MCF 10A (cell line): ENCODE results near the gene LPAR3. TPM values are rescaled to one million over a fixed set of nuclear protein-coding genes. Genes with fewer than 3 reads are reported as not detected.
A peak's percentile ranks its signal among the peaks of the same experiment; 100 is the strongest.

Source experiments
- BruUV-seq: library from RNA; stranded (reverse); fragments of 400-500 nt; replicated peaks from 2 replicates; lab custom pipeline; 2021; lab: Mats Ljungman, UMichigan
- CTCF ChIA-PET: fragments of 300-600 bp; sonication (Branson Sonifier 250); formaldehyde crosslinking; extraction: SDS; loops from one replicate; lab custom pipeline; 2021; ENCODE audit warnings: antibody characterized with exemption, inconsistent platforms; lab: Yijun Ruan, JAX
- POLR2A ChIA-PET: fragments of 300-600, 350-650 bp; sonication (Branson Sonifier 250); formaldehyde crosslinking; extraction: SDS; loops from one replicate; lab custom pipeline; 2020; ENCODE audit warnings: antibody characterized with exemption, inconsistent platforms; lab: Yijun Ruan, JAX
- DNase-seq: peaks from one replicate; pipeline ENCODE4 v3.0.0-alpha.2; 2018; ENCODE audit not compliant: unreplicated experiment
- H3K27ac Mint-ChIP-seq: one replicate; pipeline ENCODE4 v1.8.0; 2022; ENCODE audit warnings: mild to moderate bottlenecking, low read depth, mixed read lengths; ENCODE audit not compliant: unreplicated experiment
- H3K27me3 Mint-ChIP-seq: one replicate; pipeline ENCODE4 v1.8.0; 2022; ENCODE audit warnings: mixed read lengths; ENCODE audit not compliant: insufficient read depth, unreplicated experiment
- H3K36me3 Mint-ChIP-seq: one replicate; pipeline ENCODE4 v1.8.0; 2022; ENCODE audit warnings: mild to moderate bottlenecking, moderate library complexity, mixed read lengths; ENCODE audit not compliant: insufficient read depth, unreplicated experiment
- H3K4me1 Mint-ChIP-seq: one replicate; pipeline ENCODE4 v1.8.0; 2022; ENCODE audit warnings: mixed read lengths; ENCODE audit not compliant: insufficient read depth, unreplicated experiment
- H3K4me3 Mint-ChIP-seq: one replicate; pipeline ENCODE4 v1.8.0; 2022; ENCODE audit warnings: mild to moderate bottlenecking, moderate library complexity, mixed read lengths; ENCODE audit not compliant: unreplicated experiment
- H3K9me3 Mint-ChIP-seq: one replicate; pipeline ENCODE4 v1.8.0; 2022; ENCODE audit warnings: mixed read lengths; ENCODE audit not compliant: unreplicated experiment
- CTCF ChIP-seq: fragments of 200-600 bp; IDR thresholded peaks from one replicate; pipeline ENCODE4 v1.8.0; 2022; ENCODE audit warnings: antibody characterized with exemption, mild to moderate bottlenecking; ENCODE audit not compliant: unreplicated experiment
- intact Hi-C: fragments of 100-400 bp; cut with micrococcal nuclease; formaldehyde crosslinking; loops from 2 replicates; pipeline ENCODE4 v1.14.1; 2022
- total RNA-seq: library from RNA; stranded (reverse); gene quantifications from 2 replicates; pipeline ENCODE4 v1.2.3, GENCODE V29; 2022

Gene LPAR3
- total RNA-seq, 1 experiment from 2014 or later: 1.0 TPM

- no peaks in the 10 kb centered on the region for H3K36me3 Mint-ChIP-seq
- POLR2A ChIA-PET: interaction anchor here (1.0 kb wide), 1 partner anchor 11 kb away, joined by 4 read pairs; no protein-coding TSS in a partner anchor
Observed at GRCh38 chr1:84853741-84854721, 39.0 kb downstream of the LPAR3 start.

GRCh38 chr1:84851839-84852238 is 41.2 kb downstream of the LPAR3 start:
- POLR2A ChIA-PET: interaction anchor here (0.6 to 2.4 kb wide), 8 partner anchors 9 to 102 kb away, joined by 3 to 11 read pairs (median 4); no protein-coding TSS in a partner anchor

More at GRCh38 chr1:84853741-84854721, 39.0 kb downstream of the LPAR3 start:
- peak overlapping the region; percentile 86 for H3K27ac Mint-ChIP-seq
- DNase-seq: peak; percentile 92
- no peak overlapping the region for H3K4me3 Mint-ChIP-seq
- CTCF ChIA-PET: interaction anchor here (1.2 kb wide), 1 partner anchor 90 kb away, joined by 4 read pairs; no protein-coding TSS in a partner anchor
- no peaks in the 10 kb centered on the region for H3K27me3 Mint-ChIP-seq
- no peak for TF ChIP-seq CTCF
- peaks cover 41% of the 10 kb centered on the region for H3K4me1 Mint-ChIP-seq
- BruUV-seq: no TSS peak
- intact Hi-C loops: loop anchor here (5.0 kb wide), 1 partner anchor 33 kb away; no protein-coding TSS in a partner anchor
- peaks cover 20% of the 10 kb centered on the region for H3K9me3 Mint-ChIP-seq

GRCh38 chr1:84849357-84849975 is 43.5 kb downstream of the LPAR3 start:
- H3K27me3 Mint-ChIP-seq: no peaks in the 10 kb centered on the region

More at GRCh38 chr1:84851839-84852238, 41.2 kb downstream of the LPAR3 start:
- BruUV-seq: no TSS peak
- H3K4me3 Mint-ChIP-seq: no peak overlapping the region
- peak overlapping the region; percentile 75 for H3K27ac Mint-ChIP-seq
- no peak for TF ChIP-seq CTCF
- H3K36me3 Mint-ChIP-seq: no peaks in the 10 kb centered on the region
- DNase-seq: peak; percentile 84
- peaks cover 20% of the 10 kb centered on the region for H3K9me3 Mint-ChIP-seq
- intact Hi-C loops: loop anchor here (5.0 kb wide), 1 partner anchor 35 kb away; no protein-coding TSS in a partner anchor
- CTCF ChIA-PET: no interaction called here
- H3K27me3 Mint-ChIP-seq: no peaks in the 10 kb centered on the region
- peaks cover 54% of the 10 kb centered on the region for H3K4me1 Mint-ChIP-seq

More at GRCh38 chr1:84849357-84849975, 43.5 kb downstream of the LPAR3 start:
- no peak overlapping the region for H3K4me3 Mint-ChIP-seq
- intact Hi-C loops: no loop called here
- peaks cover 13% of the 10 kb centered on the region for H3K9me3 Mint-ChIP-seq
- no peaks in the 10 kb centered on the region for H3K36me3 Mint-ChIP-seq
- ChIA-PET POLR2A (interaction anchor here (0.7 kb wide), 1 partner anchor 25 kb away, joined by 3 read pairs; no protein-coding TSS in a partner anchor), CTCF (no interaction called here)
- no TSS peak for BruUV-seq
- TF ChIP-seq CTCF: no peak
- H3K4me1 Mint-ChIP-seq: peaks cover 47% of the 10 kb centered on the region
- DNase-seq: no peak
- no peak overlapping the region for H3K27ac Mint-ChIP-seq
